Adrenal gland (tissue), 5 donors: Measurements from ENCODE around the gene ARHGAP12.

Experiments
- POLR2A ChIP-seq, 2 donors: fragments of 450-650 bp; IDR thresholded peaks; one replicate each; pipeline ENCODE4 v1.6.1; 2017; ENCODE audit warnings: antibody characterized with exemption in 2 of 2, mild to moderate bottlenecking in 2 of 2, moderate library complexity in 1 of 2
- TF ChIP-seq, protein P1 (sequence below), 6 experiments: fragments of 450-650 bp in 4 of 6; fragments of 200-600 bp in 2 of 6; sonication (generic) in 1 of 6; IDR thresholded peaks; 1 replicate in 5 of 6; 2 replicates in 1 of 6; pipeline versions ENCODE4 v1.5.1 to v1.8.0; 2016 to 2021; ENCODE audit warnings: antibody characterized with exemption in 6 of 6, mild to moderate bottlenecking in 2 of 6, moderate library complexity in 1 of 6
- donor health status: DM: no; HTN: no; CAD: no.

DNA sequence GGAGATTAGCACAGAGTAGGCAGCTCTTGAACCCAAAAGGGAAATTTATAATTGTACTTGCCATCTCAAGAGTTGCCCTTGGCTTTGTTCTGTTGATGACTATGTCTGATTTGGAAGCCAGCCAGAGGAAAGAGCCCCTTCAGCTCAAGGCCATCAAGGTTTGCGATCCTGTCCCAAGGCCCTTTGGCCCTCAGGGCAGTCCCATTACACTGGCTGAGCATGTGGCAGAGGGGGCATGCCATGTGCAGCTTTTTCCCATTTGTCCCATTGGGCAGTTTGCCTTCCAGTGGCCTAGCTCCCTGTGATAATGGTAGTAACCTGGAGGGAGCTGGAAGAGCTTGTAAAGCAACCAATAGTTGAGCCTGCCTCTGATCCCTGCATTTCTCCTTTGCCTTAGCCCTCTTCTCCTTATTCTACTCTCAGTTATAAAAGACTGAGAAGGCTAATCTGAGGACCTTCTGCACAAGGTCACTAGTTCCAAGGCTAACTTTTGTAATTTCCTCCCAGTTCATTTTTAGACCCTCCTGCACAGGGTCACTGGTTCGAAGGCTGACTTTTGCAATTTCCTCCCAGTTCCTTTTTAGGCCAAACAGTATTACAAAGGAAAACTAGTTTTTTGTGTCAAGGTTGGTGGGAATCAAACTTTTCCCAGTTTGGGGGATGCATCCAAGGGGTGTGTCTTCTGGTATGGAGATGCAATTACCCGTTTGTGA is 31.0 kb upstream of the ARHGAP12 start:
- TF ChIP-seq POLR2A (IDR thresholded peaks at IDR 0.05) = no peak
- TF ChIP-seq, protein P1, sequence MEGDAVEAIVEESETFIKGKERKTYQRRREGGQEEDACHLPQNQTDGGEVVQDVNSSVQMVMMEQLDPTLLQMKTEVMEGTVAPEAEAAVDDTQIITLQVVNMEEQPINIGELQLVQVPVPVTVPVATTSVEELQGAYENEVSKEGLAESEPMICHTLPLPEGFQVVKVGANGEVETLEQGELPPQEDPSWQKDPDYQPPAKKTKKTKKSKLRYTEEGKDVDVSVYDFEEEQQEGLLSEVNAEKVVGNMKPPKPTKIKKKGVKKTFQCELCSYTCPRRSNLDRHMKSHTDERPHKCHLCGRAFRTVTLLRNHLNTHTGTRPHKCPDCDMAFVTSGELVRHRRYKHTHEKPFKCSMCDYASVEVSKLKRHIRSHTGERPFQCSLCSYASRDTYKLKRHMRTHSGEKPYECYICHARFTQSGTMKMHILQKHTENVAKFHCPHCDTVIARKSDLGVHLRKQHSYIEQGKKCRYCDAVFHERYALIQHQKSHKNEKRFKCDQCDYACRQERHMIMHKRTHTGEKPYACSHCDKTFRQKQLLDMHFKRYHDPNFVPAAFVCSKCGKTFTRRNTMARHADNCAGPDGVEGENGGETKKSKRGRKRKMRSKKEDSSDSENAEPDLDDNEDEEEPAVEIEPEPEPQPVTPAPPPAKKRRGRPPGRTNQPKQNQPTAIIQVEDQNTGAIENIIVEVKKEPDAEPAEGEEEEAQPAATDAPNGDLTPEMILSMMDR (IDR thresholded peaks at IDR 0.05) = no peak
